HG03378 (cell line): ENCODE results near the gene PNCK.
"Not testable (repeated sequence)": the region's sequence is repeated elsewhere in the genome, so short reads cannot be mapped to it uniquely, and the experiment has no call there.

ENCODE experiments used
- ATAC-seq: cut with Tn5 transposase; IDR thresholded peaks from one replicate; pipeline ENCODE4 v1.9.1; 2021; ENCODE audit warnings: mild to moderate bottlenecking, moderate library complexity; ENCODE audit not compliant: unreplicated experiment

Gene PNCK

GRCh38 chrX:153673428-153674218 is at the start of gene PNCK:
Gene PNCK, minus strand, starts transcription at chrX:153673813. Its CDS starts 737 bp downstream, at chrX:153673076.
- ATAC-seq = no peak

DNA sequence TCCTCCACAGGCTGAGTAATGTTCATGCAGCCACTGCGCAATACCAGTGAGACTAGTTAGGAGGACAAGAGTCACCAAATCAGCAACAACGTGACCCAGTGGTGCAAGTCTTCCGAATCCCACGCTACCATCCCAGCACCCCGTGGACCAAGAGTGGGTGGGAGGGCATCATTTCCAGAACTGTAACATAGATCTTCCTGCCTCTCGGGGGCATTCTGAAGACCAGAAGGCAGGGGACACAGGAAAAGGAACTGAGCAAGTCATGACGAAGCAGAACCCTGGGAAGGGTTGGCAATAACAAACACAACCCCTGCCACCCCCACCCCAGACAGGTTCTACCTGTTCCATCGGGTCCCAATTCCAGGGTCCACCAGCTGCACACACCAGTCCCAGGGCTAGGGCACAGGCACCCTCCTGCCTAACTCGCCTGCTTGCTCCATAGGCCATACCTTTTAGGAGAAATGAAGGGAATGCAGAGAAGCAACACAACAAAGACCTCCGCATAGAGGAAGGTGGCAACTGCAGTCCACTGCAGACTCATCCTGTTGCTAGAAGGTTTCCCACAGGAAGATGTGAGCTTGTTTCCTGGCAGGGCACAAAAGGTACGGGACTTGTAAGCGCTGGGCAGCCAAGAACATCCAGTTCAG is 49.2 kb upstream of the PNCK start:
- ATAC-seq = no peak

- no peak for ATAC-seq
These were observed 46.1 kb upstream of the PNCK start for GRCh38 chrX:153719701-153720100.

- no peak for ATAC-seq
These were observed 45.6 kb upstream of the PNCK start for GRCh38 chrX:153719238-153719637.

DNA sequence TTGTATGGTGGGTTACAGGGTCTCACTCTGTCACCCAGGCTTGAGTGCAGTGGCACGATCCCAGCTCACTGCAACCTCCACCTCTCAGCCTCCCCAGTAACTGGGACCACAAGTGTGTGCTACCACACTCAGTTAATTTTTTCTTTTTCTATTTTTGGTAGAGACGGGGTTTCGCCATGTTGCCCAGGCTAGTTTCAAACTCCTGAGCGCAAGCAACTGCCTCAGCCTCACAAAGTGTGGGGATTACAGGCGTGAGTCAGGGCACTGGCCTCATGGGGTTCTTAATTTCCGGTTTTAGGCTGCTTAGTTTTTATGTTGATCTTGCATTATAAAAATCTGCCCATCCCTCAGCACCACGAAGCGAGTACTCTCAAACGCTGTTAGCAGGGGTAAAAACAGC is 43.8 kb upstream of the PNCK start:
- no peak for ATAC-seq

DNA sequence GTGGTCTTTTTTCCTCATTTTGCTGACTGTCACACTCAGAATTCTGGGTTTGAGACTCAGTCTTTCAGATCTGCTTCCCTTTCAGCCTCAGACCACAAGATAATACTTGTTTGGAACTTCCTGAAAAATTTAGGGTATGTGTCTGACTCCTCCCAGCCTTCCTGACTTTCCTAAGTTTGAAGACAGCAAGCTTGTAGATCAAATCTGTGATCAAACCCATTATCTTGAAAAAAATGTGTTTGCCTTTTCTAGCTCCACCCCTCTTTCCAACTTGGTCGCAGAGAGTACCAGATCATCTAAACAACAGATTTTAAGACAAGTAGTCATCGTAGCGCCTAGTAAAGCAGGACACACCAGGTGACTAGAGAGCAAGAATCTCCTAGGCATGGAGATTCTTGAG is 40.6 kb upstream of the PNCK start:
- ATAC-seq = no peak

DNA sequence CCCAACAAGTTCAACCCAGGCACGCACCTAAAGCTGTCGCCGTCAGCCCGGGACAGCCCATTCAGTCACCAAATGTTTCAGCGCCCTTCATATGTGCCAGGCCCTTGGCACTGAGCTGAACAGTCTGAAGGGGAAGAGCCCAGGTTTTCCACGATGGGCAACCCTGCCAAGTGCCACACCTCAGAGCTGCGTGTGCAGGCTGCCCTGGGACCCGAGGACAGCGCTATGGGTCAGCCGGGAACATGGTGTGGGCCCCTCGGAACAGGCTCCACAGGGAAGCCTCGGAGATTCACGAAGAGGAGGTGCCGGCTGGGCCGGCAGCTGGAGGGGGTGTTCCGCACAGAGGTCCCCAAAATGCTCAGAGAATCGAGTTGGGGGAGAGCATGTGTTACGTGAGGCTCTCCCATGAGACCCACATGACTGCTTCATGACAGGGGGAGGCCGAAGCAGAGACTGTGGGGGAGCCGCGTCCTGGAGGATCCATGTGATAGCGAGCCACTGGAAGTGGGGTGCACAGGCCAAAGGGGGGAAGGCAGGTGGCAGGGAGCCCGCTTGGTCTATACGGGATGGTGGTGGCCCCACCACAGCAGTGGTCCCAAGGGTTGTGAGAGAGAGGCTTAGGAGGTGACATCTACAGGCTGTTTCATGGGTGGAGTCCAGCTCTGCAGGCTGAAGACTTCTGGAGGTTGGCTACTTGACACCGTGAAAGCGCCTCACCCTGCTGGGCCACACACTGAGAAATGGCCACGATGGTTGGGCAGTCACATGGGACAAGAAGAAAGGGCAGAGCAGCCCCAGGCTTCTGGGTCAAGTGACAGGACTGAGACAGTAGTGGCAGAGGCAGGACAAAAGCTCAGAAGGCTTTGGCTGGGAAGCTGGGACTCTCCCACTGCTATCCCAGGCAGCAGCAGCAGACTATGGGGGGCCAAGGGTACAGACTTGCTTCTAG is 36.4 kb upstream of the PNCK start:
- no peak for ATAC-seq

- ATAC-seq = no peak
These were observed 34.8 kb upstream of the PNCK start for GRCh38 chrX:153708415-153708814.

GRCh38 chrX:153707406-153707805 is 33.8 kb upstream of the PNCK start:
- no peak for ATAC-seq

DNA sequence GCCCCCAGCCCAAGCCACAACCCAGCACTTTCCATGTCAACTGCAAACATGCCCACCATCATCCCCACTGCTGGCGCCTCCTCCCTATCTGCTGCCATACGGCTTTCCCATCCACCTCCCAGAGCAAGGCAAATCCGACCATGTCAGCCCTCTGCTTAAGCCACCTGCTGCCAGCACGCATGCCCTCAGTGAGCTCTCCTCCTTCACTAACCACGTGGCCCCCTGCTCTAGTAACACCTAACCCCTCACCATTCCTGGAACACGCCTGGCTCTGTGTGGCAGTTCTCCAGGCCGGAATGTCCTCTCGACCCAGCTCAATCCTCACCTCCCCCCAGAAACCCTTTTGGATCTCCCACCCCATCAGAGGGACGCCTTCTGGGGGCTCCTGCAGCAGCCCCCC is 33.2 kb upstream of the PNCK start:
- no peak for ATAC-seq

- not testable (repeated sequence) for ATAC-seq
These were observed 31.9 kb upstream of the PNCK start for GRCh38 chrX:153705403-153706060.

- ATAC-seq = not testable (repeated sequence)
These were observed 31.2 kb upstream of the PNCK start for GRCh38 chrX:153704631-153705402.

DNA sequence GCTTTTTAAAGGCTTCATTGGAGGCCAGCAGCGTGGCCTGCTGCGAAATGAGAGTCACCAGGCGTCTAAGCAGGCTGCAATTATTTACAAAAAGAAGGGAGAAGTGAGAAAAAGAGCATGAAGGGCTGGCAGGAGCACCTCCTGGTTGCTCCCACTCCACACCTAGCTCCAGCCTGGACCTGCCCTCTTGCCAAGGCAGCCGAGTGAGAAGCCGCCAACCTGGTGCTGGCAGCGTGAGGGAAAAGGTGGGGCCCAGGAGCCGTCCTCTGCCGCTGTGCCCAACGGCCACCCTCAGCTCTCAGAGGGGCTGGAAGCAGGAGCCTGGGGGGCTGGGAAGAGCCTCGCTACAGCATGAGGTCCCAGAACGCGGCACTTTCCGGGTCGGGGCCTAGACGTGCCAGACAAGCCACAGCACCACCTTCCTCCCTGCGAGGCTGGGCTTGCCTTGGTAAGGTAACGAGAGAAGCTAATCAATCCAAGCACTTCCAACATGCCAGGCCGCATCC is 30.5 kb upstream of the PNCK start:
- no peak for ATAC-seq

- no peak for ATAC-seq
These were observed 29.4 kb upstream of the PNCK start for GRCh38 chrX:153703036-153703370.

DNA sequence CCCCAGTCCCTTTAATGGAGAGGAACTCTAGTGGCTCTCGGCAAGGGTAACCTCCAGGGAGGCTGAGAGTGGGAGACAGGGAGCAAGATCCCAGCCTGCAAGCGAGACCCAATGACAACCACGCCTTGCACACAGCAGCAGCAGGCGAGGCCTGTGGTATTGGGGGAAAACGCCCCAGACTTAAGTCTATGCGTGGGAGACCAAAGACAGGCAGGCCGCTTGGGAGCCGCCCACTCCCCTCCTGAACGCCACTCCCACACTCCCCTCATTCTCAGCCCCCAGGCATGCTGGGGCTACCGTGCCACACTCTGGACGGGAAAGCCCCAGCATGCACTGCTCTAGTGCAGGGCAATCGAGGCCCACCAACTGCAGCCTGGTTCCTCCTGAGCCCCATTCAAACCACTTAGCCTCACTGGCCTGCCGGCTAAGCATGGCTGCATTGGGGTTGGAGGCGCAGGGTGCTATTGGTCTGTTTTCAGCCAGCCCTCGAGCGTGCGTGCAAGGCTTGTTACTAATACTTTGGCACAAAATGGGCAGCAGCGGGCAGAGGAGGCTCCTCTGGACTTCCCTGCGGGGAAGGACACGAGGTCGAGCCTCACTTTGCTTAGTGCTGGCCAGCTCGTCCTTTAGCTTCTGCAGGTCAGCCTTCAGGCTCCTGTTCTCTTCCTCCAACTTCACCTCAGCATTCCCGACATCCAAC is 28.9 kb upstream of the PNCK start:
- ATAC-seq = no peak

DNA sequence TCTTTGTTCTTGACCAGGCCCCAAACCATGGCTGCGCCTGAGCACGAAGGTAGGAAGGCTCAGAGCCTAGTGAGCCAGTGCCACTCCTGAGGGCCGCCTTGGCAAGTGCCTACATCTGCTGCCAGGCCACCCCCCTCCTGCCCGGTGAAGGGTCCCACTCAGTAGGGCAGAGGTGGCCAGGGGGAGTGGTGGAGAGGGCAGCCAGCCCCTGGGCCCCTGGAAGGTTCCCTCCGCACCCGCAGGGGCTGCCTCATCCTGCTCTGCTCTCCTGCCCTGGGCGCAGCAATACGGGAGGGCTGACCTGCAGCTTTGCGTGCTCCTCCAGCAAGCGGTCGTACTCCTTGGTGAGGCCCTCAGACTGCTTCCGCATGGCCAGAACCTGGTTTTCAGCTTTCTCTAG is 28.1 kb upstream of the PNCK start:
- no peak for ATAC-seq

GRCh38 chrX:153700967-153701366 is 27.4 kb upstream of the PNCK start:
- no peak for ATAC-seq

- no peak for ATAC-seq
These were observed 26.8 kb upstream of the PNCK start for GRCh38 chrX:153700376-153700945.

DNA sequence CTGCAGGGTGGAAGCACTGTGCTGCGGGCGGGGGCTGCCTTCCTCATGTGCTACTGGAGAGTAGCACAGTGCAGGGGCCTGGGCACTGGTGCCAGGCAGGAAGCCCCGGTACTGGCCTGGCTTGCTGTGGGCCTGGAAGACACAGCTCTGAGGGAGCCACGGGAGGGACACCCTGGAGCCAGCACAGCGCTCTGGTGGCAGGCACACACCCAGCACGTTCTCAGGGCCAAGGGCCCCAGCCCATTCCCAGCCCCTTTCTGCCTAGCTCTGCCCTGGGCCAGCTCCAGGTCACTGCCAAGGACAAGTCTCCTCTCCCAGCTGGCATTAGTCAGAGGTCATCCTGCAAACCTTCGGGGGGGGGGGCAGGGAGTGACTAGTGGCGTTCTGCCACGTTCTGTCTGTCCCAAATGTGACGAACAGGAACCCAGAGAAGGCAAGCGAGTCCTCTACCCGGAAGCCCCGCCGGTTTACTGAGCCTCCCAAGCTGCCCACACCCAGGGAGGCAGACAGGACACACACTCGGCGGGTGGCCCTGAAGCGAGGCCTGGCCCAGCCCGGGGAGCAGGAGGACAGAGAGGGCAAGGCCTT is 26.3 kb upstream of the PNCK start:
- ATAC-seq = not testable (repeated sequence)
